ENCODE data around the gene HS6ST2. TPM values are rescaled to one million over a fixed set of nuclear protein-coding genes. Genes with fewer than 3 reads are reported as not detected.

HS6ST2 gene
- total RNA-seq, 2 experiments from 2014 or later, result not detected

- Histone ChIP-seq H3K4me1 (ENCODE audit: insufficient read depth, low read length, poor library complexity, severe bottlenecking) (no peaks in the 10 kb centered on the region), H3K79me2 (ENCODE audit: insufficient read depth, low read depth, low read length) (no peaks in the 10 kb centered on the region), H4K20me1 (ENCODE audit: insufficient read depth, low read length) (no peaks in the 10 kb centered on the region), H3K4me3 (ENCODE audit: low read depth, low read length, poor library complexity, severe bottlenecking) (no peak overlapping the region), H2AFZ (ENCODE audit: low read length) (no peak overlapping the region), H3K9me3 (ENCODE audit: low read length) (no peaks in the 10 kb centered on the region), H3K4me2 (ENCODE audit: low read length) (no peak overlapping the region), H3K27ac (ENCODE audit: low read depth, low read length, poor library complexity, severe bottlenecking) (no peak overlapping the region), H3K9me2 (ENCODE audit: insufficient read depth, low read length) (no peaks in the 10 kb centered on the region), H3K36me3 (ENCODE audit: insufficient read depth, low read length) (no peaks in the 10 kb centered on the region)
- ChIA-PET CTCF (ENCODE audit: unreplicated experiment) (no interaction called here), POLR2A (no interaction called here)
- TF ChIP-seq CTCF (conservative IDR thresholded peaks at IDR 0.05; ENCODE audit: low read length) (no peak), EZH2phosphoT487 (IDR thresholded peaks at IDR 0.05; ENCODE audit: borderline replicate concordance, low read depth, low read length) (no peak)
- DNase-seq (ENCODE audit: low spot score), result no peak
- intact Hi-C loops (cut with micrococcal nuclease; ENCODE audit: unreplicated experiment), result no loop called here
- no TSS peak for BruUV-seq (replicated peaks)
Observed at GRCh38 chrX:132837967-132838366, 120.5 kb downstream of the HS6ST2 start.

GRCh38 chrX:132837126-132837525, 121.3 kb downstream of the HS6ST2 start:
- Histone ChIP-seq H3K36me3 (ENCODE audit: insufficient read depth, low read length) (no peaks in the 10 kb centered on the region), H3K4me1 (ENCODE audit: insufficient read depth, low read length, poor library complexity, severe bottlenecking) (no peaks in the 10 kb centered on the region), H3K79me2 (ENCODE audit: insufficient read depth, low read depth, low read length) (no peaks in the 10 kb centered on the region), H3K4me3 (ENCODE audit: low read depth, low read length, poor library complexity, severe bottlenecking) (no peak overlapping the region), H2AFZ (ENCODE audit: low read length) (no peak overlapping the region), H3K9me2 (ENCODE audit: insufficient read depth, low read length) (no peaks in the 10 kb centered on the region), H3K27ac (ENCODE audit: low read depth, low read length, poor library complexity, severe bottlenecking) (no peak overlapping the region), H3K4me2 (ENCODE audit: low read length) (no peak overlapping the region), H4K20me1 (ENCODE audit: insufficient read depth, low read length) (no peaks in the 10 kb centered on the region), H3K9me3 (ENCODE audit: low read length) (no peaks in the 10 kb centered on the region)
- BruUV-seq (replicated peaks), result no TSS peak
- CTCF ChIA-PET (ENCODE audit: unreplicated experiment), result no interaction called here
- no peak for DNase-seq (ENCODE audit: low spot score)
- no peak for TF ChIP-seq EZH2phosphoT487 (IDR thresholded peaks at IDR 0.05; ENCODE audit: borderline replicate concordance, low read depth, low read length)
- TF ChIP-seq CTCF (conservative IDR thresholded peaks at IDR 0.05; ENCODE audit: low read length), result no peak
- POLR2A ChIA-PET, result no interaction called here
- intact Hi-C loops (cut with micrococcal nuclease; ENCODE audit: unreplicated experiment), result no loop called here

GRCh38 chrX:132836471-132836870, 122.0 kb downstream of the HS6ST2 start:
- H3K4me2 ChIP-seq (ENCODE audit: low read length), result no peak overlapping the region
- no peak overlapping the region for H3K27ac ChIP-seq (ENCODE audit: low read depth, low read length, poor library complexity, severe bottlenecking)
- no peak overlapping the region for H3K4me3 ChIP-seq (ENCODE audit: low read depth, low read length, poor library complexity, severe bottlenecking)
- no peaks in the 10 kb centered on the region for H3K9me2 ChIP-seq (ENCODE audit: insufficient read depth, low read length)
- no peak overlapping the region for H2AFZ ChIP-seq (ENCODE audit: low read length)
- TF ChIP-seq CTCF (conservative IDR thresholded peaks at IDR 0.05; ENCODE audit: low read length) (no peak), EZH2phosphoT487 (IDR thresholded peaks at IDR 0.05; ENCODE audit: borderline replicate concordance, low read depth, low read length) (no peak)
- BruUV-seq (replicated peaks), result no TSS peak
- H4K20me1 ChIP-seq (ENCODE audit: insufficient read depth, low read length), result no peaks in the 10 kb centered on the region
- no peaks in the 10 kb centered on the region for H3K36me3 ChIP-seq (ENCODE audit: insufficient read depth, low read length)
- intact Hi-C loops (cut with micrococcal nuclease; ENCODE audit: unreplicated experiment), result no loop called here
- no peaks in the 10 kb centered on the region for H3K4me1 ChIP-seq (ENCODE audit: insufficient read depth, low read length, poor library complexity, severe bottlenecking)
- no peak for DNase-seq (ENCODE audit: low spot score)
- ChIA-PET POLR2A (no interaction called here), CTCF (ENCODE audit: unreplicated experiment) (no interaction called here)
- no peaks in the 10 kb centered on the region for H3K9me3 ChIP-seq (ENCODE audit: low read length)
- no peaks in the 10 kb centered on the region for H3K79me2 ChIP-seq (ENCODE audit: insufficient read depth, low read depth, low read length)
